VCaP (cell line): ENCODE results near the gene L3MBTL4.

ENCODE experiments used
- H3K27ac ChIP-seq: fragments of 450-650 bp; 2 replicates; pipeline ENCODE4 v1.5.1; 2017
- TF ChIP-seq, protein P1 (sequence below): fragments of 450-650 bp; conservative IDR thresholded peaks from 2 replicates; pipeline ENCODE4 v1.5.1; 2017; ENCODE audit warnings: mild to moderate bottlenecking, moderate library complexity

The L3MBTL4 gene

DNA sequence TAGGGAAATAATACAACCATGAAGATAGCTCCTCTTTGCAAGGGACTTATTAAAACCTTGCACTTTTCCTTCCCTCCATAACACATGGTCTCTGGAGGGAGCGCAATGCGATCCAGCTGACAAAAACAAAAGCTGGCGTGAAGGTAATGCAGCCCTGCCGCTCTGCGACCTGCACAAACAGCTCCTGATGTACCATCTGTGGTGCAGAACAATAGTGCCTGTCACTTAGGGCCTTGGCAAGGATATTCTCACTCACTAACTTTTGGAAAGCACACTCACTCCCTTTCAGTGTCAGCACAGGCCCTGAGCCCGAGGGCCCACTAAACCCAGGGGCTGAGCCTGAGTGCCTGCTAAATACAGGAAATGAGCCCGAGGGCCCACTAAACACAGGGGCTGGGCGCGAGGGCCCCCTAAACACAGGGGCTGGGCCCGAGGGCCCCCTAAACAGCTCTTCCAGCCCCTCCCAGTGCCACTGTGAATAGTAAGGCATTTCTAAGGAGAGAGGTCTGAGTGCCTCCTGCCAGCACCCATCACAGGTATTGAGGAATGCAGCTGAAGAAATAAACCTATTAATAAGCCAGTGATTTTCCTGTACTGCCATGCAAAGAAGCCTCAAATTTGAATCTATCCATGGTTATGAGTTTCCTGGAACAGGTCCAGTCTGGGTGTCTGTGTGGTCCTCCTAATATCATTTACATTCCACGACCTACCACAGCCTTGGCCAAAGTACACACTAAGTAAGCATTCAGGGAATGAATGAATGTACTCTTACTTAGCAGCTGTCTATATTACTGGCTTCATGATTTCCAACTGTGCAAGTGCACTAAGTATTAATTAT lies 9.3 kb downstream of the L3MBTL4 start:
- H3K27ac ChIP-seq = no peak overlapping the region
- TF ChIP-seq, protein P1, sequence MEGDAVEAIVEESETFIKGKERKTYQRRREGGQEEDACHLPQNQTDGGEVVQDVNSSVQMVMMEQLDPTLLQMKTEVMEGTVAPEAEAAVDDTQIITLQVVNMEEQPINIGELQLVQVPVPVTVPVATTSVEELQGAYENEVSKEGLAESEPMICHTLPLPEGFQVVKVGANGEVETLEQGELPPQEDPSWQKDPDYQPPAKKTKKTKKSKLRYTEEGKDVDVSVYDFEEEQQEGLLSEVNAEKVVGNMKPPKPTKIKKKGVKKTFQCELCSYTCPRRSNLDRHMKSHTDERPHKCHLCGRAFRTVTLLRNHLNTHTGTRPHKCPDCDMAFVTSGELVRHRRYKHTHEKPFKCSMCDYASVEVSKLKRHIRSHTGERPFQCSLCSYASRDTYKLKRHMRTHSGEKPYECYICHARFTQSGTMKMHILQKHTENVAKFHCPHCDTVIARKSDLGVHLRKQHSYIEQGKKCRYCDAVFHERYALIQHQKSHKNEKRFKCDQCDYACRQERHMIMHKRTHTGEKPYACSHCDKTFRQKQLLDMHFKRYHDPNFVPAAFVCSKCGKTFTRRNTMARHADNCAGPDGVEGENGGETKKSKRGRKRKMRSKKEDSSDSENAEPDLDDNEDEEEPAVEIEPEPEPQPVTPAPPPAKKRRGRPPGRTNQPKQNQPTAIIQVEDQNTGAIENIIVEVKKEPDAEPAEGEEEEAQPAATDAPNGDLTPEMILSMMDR = no peak

DNA sequence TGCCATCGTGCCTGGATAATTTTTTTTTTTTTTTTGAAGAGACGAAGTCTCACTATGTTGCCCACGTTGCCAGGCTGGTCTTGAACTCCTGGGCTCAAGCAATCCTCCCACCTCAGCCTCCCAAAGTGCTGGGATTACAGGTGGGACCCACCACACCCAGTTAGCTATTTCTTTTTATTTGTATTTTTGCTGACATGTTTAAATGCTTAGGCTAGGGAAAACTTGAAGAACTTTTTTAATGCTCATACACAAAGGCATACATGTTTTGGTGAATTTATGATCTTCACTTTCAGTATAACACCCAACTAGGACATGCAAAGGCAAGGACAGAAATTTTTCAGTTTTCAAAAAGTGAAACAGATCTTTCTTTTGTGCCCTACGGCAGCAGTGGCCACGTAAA lies 9.9 kb downstream of the L3MBTL4 start:
- TF ChIP-seq, protein P1 = no peak
- H3K27ac ChIP-seq = no peak overlapping the region

DNA sequence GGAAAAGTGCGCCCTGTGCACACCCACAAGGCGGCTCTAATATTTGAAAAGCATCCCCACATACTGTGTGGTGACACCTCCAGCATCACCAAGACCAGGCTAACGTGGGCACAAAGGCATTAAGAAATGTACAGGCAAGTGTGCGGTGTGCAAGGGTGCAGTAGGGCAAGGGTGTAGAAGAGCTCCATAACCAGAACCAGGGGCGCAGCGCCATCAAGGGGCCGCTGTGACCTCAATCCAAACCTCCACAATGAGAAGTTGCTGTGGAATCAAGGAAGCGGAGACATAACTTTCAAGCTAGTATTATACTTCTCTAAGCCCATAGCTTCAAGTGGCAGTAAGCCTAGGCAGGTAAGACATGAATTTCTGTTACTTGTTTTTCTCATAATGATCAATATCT lies 13.0 kb downstream of the L3MBTL4 start:
- H3K27ac ChIP-seq = no peak overlapping the region
- TF ChIP-seq, protein P1 = no peak

DNA sequence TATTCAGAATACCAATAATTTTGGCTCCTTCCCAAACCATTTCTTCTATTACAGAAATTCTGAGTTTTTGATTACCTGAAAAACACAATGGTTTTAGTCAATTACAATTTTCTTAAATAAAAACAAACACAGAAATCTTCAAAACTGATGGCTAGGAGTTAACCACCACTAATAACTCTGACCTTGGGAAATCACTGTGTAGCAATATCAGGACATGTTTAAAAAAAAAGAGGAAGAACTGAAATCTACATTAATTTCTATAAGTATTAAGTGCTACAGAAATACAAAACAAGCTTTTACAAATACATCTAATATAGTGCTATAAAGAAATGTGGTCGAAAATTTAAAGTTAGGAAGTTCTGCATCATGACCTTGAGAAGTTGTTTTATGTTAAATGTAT lies 14.9 kb downstream of the L3MBTL4 start:
- TF ChIP-seq, protein P1 = no peak
- H3K27ac ChIP-seq = no peak overlapping the region

DNA sequence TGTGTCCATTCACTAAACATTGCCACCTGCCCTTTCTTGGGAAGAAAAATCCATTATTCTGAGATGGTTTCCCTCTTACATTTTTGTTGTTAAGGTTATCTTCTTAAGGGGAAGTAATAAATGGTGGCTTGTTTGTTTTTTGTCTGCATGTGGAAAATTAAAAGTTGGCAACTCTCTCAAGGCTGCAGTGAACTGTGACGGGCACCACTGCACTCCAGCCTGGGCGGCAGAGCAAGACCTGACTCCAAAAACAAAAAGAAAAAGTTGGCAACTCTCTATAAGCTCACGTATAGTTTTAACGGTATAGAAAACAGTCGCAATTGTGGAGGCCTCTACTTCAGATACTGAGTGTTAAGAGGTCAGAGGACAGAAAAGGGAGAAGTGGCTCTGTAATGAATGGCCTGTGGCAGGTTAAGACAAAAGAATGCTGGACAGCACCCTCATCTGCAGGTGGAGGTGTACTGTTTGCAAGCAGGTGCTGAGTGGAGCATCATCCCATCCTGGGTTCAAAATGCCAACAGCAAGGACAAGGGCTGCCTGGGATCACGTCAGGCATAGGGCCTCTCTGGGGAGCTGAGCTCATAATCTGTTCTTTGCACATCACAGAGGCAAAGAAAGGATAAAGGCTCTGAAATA lies 16.7 kb downstream of the L3MBTL4 start:
- TF ChIP-seq, protein P1 = no peak
- no peak overlapping the region for H3K27ac ChIP-seq

DNA sequence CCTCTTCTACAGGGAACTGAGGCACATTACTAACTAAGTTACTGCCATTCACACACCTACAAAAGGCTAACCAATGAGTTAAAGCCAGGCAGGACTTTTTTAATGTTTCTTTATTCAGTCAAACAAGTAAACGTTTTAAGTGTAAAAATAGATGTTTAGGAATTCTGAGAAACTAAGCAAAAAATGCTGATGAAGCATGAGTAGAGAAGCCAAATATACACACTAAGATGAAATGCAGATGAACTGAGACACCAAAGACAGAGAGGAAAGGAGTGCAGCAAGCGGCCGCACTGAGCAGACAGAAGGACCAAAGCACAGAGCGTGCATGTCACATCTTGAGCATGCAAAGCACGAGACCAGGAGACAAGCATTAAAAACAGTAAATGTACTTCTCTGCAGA lies 17.9 kb downstream of the L3MBTL4 start:
- no peak overlapping the region for H3K27ac ChIP-seq
- TF ChIP-seq, protein P1 = no peak

DNA sequence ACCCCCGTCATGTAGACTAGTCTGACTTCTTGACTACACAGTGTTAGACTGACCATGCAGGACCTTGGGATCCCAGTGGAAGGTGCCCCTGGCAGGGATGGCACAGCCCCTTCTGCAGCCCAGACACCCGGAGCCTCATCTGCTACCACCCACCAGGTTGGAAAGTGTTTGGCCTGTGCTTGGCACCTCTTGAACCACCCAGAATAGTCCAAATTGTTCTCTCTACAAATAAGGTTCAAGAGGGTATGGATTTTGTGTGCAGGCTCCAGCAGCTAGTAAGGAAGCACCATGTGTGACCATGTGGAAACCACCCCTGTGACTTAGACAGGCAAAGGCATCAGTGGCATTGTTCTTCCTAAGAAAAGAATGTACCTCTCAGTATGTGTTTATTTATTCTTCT lies 18.4 kb downstream of the L3MBTL4 start:
- no peak overlapping the region for H3K27ac ChIP-seq

More for the DNA sequence above, 18.4 kb downstream of the L3MBTL4 start:
- TF ChIP-seq, protein P1 = no peak
